Measurements from ENCODE around the gene PHC3.
"Not testable (repeated sequence)": the region's sequence is repeated elsewhere in the genome, so short reads cannot be mapped to it uniquely, and the experiment has no call there.

DNA sequence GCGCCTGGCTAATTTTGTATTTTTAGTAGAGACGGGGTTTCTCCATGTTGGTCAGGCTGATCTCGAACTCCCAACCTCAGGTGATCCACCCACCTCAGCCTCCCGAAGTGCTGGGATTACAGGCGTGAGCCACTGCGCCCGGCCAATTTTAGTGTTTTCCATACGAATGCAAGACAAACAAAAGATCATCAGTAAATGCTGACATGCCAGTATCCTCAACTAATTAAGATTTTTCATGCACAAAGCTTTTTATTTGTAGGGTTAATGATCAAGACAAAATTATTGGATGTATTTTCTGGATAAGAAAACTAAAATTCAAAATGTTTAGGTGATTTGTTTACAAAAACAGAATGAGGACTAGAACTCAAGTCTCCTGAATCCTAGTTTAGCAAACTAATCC is 67.4 kb downstream of the PHC3 start:
- not testable (repeated sequence) for TF ChIP-seq ISL1 (CRISPR knock-in tag; IDR thresholded peaks at IDR 0.05); ARNTL (CRISPR knock-in tag; IDR thresholded peaks at IDR 0.05; ENCODE audit: borderline replicate concordance, low read depth); ZFP30 (CRISPR knock-in tag; IDR thresholded peaks at IDR 0.05)
- TF ChIP-seq, protein P1, sequence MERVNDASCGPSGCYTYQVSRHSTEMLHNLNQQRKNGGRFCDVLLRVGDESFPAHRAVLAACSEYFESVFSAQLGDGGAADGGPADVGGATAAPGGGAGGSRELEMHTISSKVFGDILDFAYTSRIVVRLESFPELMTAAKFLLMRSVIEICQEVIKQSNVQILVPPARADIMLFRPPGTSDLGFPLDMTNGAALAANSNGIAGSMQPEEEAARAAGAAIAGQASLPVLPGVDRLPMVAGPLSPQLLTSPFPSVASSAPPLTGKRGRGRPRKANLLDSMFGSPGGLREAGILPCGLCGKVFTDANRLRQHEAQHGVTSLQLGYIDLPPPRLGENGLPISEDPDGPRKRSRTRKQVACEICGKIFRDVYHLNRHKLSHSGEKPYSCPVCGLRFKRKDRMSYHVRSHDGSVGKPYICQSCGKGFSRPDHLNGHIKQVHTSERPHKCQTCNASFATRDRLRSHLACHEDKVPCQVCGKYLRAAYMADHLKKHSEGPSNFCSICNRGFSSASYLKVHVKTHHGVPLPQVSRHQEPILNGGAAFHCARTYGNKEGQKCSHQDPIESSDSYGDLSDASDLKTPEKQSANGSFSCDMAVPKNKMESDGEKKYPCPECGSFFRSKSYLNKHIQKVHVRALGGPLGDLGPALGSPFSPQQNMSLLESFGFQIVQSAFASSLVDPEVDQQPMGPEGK (CRISPR knock-in tag; IDR thresholded peaks at IDR 0.05; ENCODE audit: borderline replicate concordance), result not testable (repeated sequence)
- TF ChIP-seq, protein P2, sequence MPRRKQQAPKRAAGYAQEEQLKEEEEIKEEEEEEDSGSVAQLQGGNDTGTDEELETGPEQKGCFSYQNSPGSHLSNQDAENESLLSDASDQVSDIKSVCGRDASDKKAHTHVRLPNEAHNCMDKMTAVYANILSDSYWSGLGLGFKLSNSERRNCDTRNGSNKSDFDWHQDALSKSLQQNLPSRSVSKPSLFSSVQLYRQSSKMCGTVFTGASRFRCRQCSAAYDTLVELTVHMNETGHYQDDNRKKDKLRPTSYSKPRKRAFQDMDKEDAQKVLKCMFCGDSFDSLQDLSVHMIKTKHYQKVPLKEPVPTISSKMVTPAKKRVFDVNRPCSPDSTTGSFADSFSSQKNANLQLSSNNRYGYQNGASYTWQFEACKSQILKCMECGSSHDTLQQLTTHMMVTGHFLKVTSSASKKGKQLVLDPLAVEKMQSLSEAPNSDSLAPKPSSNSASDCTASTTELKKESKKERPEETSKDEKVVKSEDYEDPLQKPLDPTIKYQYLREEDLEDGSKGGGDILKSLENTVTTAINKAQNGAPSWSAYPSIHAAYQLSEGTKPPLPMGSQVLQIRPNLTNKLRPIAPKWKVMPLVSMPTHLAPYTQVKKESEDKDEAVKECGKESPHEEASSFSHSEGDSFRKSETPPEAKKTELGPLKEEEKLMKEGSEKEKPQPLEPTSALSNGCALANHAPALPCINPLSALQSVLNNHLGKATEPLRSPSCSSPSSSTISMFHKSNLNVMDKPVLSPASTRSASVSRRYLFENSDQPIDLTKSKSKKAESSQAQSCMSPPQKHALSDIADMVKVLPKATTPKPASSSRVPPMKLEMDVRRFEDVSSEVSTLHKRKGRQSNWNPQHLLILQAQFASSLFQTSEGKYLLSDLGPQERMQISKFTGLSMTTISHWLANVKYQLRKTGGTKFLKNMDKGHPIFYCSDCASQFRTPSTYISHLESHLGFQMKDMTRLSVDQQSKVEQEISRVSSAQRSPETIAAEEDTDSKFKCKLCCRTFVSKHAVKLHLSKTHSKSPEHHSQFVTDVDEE (CRISPR knock-in tag; IDR thresholded peaks at IDR 0.05), result not testable (repeated sequence)

Data from SK-N-SH treated with all-trans-retinoic acid at 6 μM for 48 hours (cell line).